K562 (cell line): ENCODE results near the gene MMP17.

Experiments
- NFATC3 ChIP-seq: fragments of 450-650 bp; IDR thresholded peaks from 2 replicates; pipeline ENCODE4 v1.6.1; 2017; ENCODE audit warnings: mild to moderate bottlenecking
- RNF219 ChIP-seq: fragments of 250-450 bp; sonication (Bioruptor Pico); IDR thresholded peaks from 2 replicates; pipeline ENCODE4 v1.5.0; 2022; ENCODE audit warnings: mild to moderate bottlenecking
- TAF1 ChIP-seq: IDR thresholded peaks from 2 replicates; pipeline ENCODE4 v1.6.1; 2011; ENCODE audit warnings: mild to moderate bottlenecking, low read length, moderate library complexity; ENCODE audit not compliant: insufficient read depth, control insufficient read depth, severe bottlenecking; ENCODE audit errors: extremely low read depth
- ZNF354B ChIP-seq: fragments of 250-450 bp; sonication (Bioruptor Pico); IDR thresholded peaks from 2 replicates; pipeline ENCODE4 v1.4.0; 2020
- TF ChIP-seq, protein P1 (sequence below): sonication (generic); formaldehyde crosslinking; IDR thresholded peaks from 2 replicates; pipeline ENCODE4 v1.8.0; 2023; ENCODE audit warnings: mild to moderate bottlenecking, missing genetic modification reagents
- TF ChIP-seq, protein P2 (sequence below), 2 experiments: IDR thresholded peaks; 2 replicates each; pipeline ENCODE4 v1.6.1; 2012; ENCODE audit warnings: improper control_type of control experiment in 2 of 2, low read depth in 2 of 2, low read length in 2 of 2, borderline replicate concordance in 1 of 2

GRCh38 chr12:131833288-131833895 is 5.2 kb downstream of the MMP17 start:
- TF ChIP-seq NFATC3 (no peak), ZNF354B (CRISPR knock-in tag) (no peak), TAF1 (no peak), RNF219 (no peak)
- TF ChIP-seq, protein P1, sequence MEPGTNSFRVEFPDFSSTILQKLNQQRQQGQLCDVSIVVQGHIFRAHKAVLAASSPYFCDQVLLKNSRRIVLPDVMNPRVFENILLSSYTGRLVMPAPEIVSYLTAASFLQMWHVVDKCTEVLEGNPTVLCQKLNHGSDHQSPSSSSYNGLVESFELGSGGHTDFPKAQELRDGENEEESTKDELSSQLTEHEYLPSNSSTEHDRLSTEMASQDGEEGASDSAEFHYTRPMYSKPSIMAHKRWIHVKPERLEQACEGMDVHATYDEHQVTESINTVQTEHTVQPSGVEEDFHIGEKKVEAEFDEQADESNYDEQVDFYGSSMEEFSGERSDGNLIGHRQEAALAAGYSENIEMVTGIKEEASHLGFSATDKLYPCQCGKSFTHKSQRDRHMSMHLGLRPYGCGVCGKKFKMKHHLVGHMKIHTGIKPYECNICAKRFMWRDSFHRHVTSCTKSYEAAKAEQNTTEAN = no peak
- TF ChIP-seq, protein P2, sequence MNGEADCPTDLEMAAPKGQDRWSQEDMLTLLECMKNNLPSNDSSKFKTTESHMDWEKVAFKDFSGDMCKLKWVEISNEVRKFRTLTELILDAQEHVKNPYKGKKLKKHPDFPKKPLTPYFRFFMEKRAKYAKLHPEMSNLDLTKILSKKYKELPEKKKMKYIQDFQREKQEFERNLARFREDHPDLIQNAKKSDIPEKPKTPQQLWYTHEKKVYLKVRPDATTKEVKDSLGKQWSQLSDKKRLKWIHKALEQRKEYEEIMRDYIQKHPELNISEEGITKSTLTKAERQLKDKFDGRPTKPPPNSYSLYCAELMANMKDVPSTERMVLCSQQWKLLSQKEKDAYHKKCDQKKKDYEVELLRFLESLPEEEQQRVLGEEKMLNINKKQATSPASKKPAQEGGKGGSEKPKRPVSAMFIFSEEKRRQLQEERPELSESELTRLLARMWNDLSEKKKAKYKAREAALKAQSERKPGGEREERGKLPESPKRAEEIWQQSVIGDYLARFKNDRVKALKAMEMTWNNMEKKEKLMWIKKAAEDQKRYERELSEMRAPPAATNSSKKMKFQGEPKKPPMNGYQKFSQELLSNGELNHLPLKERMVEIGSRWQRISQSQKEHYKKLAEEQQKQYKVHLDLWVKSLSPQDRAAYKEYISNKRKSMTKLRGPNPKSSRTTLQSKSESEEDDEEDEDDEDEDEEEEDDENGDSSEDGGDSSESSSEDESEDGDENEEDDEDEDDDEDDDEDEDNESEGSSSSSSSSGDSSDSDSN (IDR thresholded peaks at IDR 0.05; ENCODE audit: borderline replicate concordance in 1 of 2, low read depth in 2 of 2, low read length in 2 of 2) = no peak
